Gastroesophageal sphincter (tissue), 4 donors: ENCODE measurements around the gene PLEKHG1. TPM values are rescaled to one million over a fixed set of nuclear protein-coding genes. Genes with fewer than 3 reads are reported as not detected.

Experiments
- ATAC-seq: fragments of 150-250 bp; one replicate; pipeline ENCODE4 v1.9.1; 2016; ENCODE audit warnings: mild to moderate bottlenecking, moderate library complexity
- H3K27ac ChIP-seq, 4 donors: fragments of 200-600 bp; sonication (generic) in 3 of 4; 1 replicate in 3 of 4; 2 replicates in 1 of 4; pipeline ENCODE4 v1.5.1; 2016 to 2019
- H3K27me3 ChIP-seq: fragments of 200-600 bp; sonication (generic); one replicate; pipeline ENCODE4 v1.5.1; 2019
- H3K36me3 ChIP-seq, 2 donors: fragments of 200-600 bp; sonication (generic); one replicate each; pipeline ENCODE4 v1.5.1; 2019; ENCODE audit warnings: control low read depth in 1 of 2
- H3K4me1 ChIP-seq, 3 donors: fragments of 200-600 bp; sonication (generic); 1 replicate in 2 of 3; 2 replicates in 1 of 3; pipeline ENCODE4 v1.5.1; 2016 to 2019; ENCODE audit warnings: control low read depth in 2 of 3
- H3K4me3 ChIP-seq, 2 donors: fragments of 200-600 bp; sonication (generic); one replicate each; pipeline ENCODE4 v1.5.1; 2019; ENCODE audit warnings: mild to moderate bottlenecking in 1 of 2, moderate library complexity in 1 of 2
- H3K9me3 ChIP-seq, 3 donors: fragments of 200-600 bp; sonication (generic); one replicate each; pipeline ENCODE4 v1.5.1; 2017 to 2019; ENCODE audit warnings: control low read depth in 2 of 3
- CTCF ChIP-seq, 4 experiments: fragments of 200-600 bp in 2 of 4; fragments of 450-650 bp in 2 of 4; sonication (generic) in 1 of 4; IDR thresholded peaks; one replicate each; pipeline ENCODE4 v1.5.1; 2017 to 2019; ENCODE audit warnings: antibody characterized with exemption in 4 of 4, mild to moderate bottlenecking in 2 of 4, moderate library complexity in 2 of 4
- EP300 ChIP-seq: sonication (generic); formaldehyde crosslinking; IDR thresholded peaks from one replicate; pipeline ENCODE4 v1.6.1; 2017; ENCODE audit warnings: antibody characterized with exemption, mild to moderate bottlenecking
- POLR2A ChIP-seq, 2 donors: fragments of 450-650 bp; IDR thresholded peaks; one replicate each; pipeline ENCODE4 v1.6.1; 2017; ENCODE audit warnings: antibody characterized with exemption in 2 of 2, mild to moderate bottlenecking in 2 of 2, moderate library complexity in 1 of 2
- POLR2AphosphoS5 ChIP-seq: sonication (generic); formaldehyde crosslinking; IDR thresholded peaks from one replicate; pipeline ENCODE4 v1.6.1; 2017; ENCODE audit warnings: antibody characterized with exemption
- WGBS, 2 donors: methylation state at CpG; one replicate each; pipeline ENCODE4 v1.1.5; 2018; ENCODE audit warnings: low coverage in 1 of 2; 5-methylcytosine and 5-hydroxymethylcytosine counted together
- total RNA-seq, 4 donors: library from RNA; depleted of rRNA; stranded (reverse); fragments of >200 nt; gene quantifications; one replicate each; pipeline ENCODE4 v1.1.0, GENCODE V29; 2016

The PLEKHG1 gene
- total RNA-seq, 4 donors from 2014 or later: 4.2 to 14.7 (median 13.9) TPM

GRCh38 chr6:150638765-150639164, 39.1 kb downstream of the PLEKHG1 start:
- Histone ChIP-seq H3K27me3 (no peaks in the 10 kb centered on the region), H3K36me3 (no peaks in the 10 kb centered on the region), H3K27ac (no peak overlapping the region), H3K4me1 (peaks cover 0 to 23% (median 0%) of the 10 kb centered on the region in 3 donors), H3K9me3 (no peaks in the 10 kb centered on the region), H3K4me3 (no peak overlapping the region)
- WGBS, 2 donors: 91 to 95% methylated on average over 1 of the region's 1 CpG
- TF ChIP-seq POLR2AphosphoS5: no peak
- no peak for TF ChIP-seq POLR2A (IDR thresholded peaks at IDR 0.05)
- TF ChIP-seq CTCF (IDR thresholded peaks at IDR 0.05): no peak
- TF ChIP-seq EP300: no peak
- ATAC-seq: no peak

- Histone ChIP-seq H3K27me3 (no peaks in the 10 kb centered on the region), H3K27ac (no peak overlapping the region), H3K36me3 (no peaks in the 10 kb centered on the region), H3K4me1 (peaks cover 0 to 23% (median 0%) of the 10 kb centered on the region in 3 donors), H3K4me3 (no peak overlapping the region), H3K9me3 (no peaks in the 10 kb centered on the region)
- WGBS, 2 donors: 84 to 99% methylated on average over 7 to 9 of the region's 9 CpGs
- TF ChIP-seq EP300 (no peak), POLR2AphosphoS5 (no peak), CTCF (IDR thresholded peaks at IDR 0.05) (no peak), POLR2A (IDR thresholded peaks at IDR 0.05) (no peak)
- no peak for ATAC-seq
These were observed 40.2 kb downstream of the PLEKHG1 start for GRCh38 chr6:150639823-150640331.

- Histone ChIP-seq H3K9me3 (no peaks in the 10 kb centered on the region), H3K27me3 (no peaks in the 10 kb centered on the region), H3K4me3 (no peak overlapping the region), H3K4me1 (peaks cover 0 to 23% (median 0%) of the 10 kb centered on the region in 3 donors), H3K36me3 (no peaks in the 10 kb centered on the region), H3K27ac (peak overlapping the region in 1 of 4 donors; percentile 19)
- WGBS, 2 donors: 86 to 87% methylated on average over 6 to 7 of the region's 7 CpGs
- TF ChIP-seq POLR2AphosphoS5 (no peak), POLR2A (IDR thresholded peaks at IDR 0.05) (no peak), EP300 (no peak), CTCF (IDR thresholded peaks at IDR 0.05) (no peak)
- no peak for ATAC-seq
These were observed 41.0 kb downstream of the PLEKHG1 start for GRCh38 chr6:150640556-150641209.

GRCh38 chr6:150641398-150642139, 41.9 kb downstream of the PLEKHG1 start:
- H3K4me1 ChIP-seq: peaks cover 0 to 23% (median 0%) of the 10 kb centered on the region in 3 donors
- no peaks in the 10 kb centered on the region for H3K9me3 ChIP-seq
- H3K4me3 ChIP-seq: peak overlapping the region; percentile 18 to 27
- no peak for ATAC-seq
- TF ChIP-seq CTCF (IDR thresholded peaks at IDR 0.05) (no peak), POLR2AphosphoS5 (no peak), POLR2A (IDR thresholded peaks at IDR 0.05) (no peak), EP300 (no peak)
- H3K27me3 ChIP-seq: no peaks in the 10 kb centered on the region
- H3K27ac ChIP-seq: peak overlapping the region in 3 of 4 donors; percentile 15 to 43 (median 32)
- WGBS, 2 donors: 15 to 26% methylated on average over 6 of the region's 6 CpGs
- H3K36me3 ChIP-seq: no peaks in the 10 kb centered on the region
